Activated T-helper 1 cell treated with anti-CD3 and anti-CD28 coated beads, Interleukin-12 subunit alpha, Interleukin-12 subunit beta, Interleukin-2, Interleukin-4 antibody, amounts not matched to agents 30 ng/mL and 10 ng/mL and 1 ng/mL, durations not matched to agents 14 hours and 24 hours and 36 hours (primary cell): Measurements from ENCODE around the gene COG7. TPM values are rescaled to one million over a fixed set of nuclear protein-coding genes. Genes with fewer than 3 reads are reported as not detected.
"Not testable (repeated sequence)": the region's sequence is repeated elsewhere in the genome, so short reads cannot be mapped to it uniquely, and the experiment has no call there.

ENCODE experiments used
- DNase-seq: peaks from one replicate; pipeline ENCODE4 v3.0.0; 2021; ENCODE audit warnings: low spot score
- H3K27ac Mint-ChIP-seq: one replicate; pipeline ENCODE4 v1.8.0; 2021; ENCODE audit warnings: mild to moderate bottlenecking, mixed read lengths
- H3K27me3 Mint-ChIP-seq: one replicate; pipeline ENCODE4 v1.8.0; 2022; ENCODE audit warnings: mild to moderate bottlenecking, moderate library complexity, mixed read lengths; ENCODE audit not compliant: insufficient read depth
- H3K36me3 Mint-ChIP-seq: one replicate; pipeline ENCODE4 v1.8.0; 2021; ENCODE audit warnings: low read depth, mixed read lengths
- H3K4me1 Mint-ChIP-seq: one replicate; pipeline ENCODE4 v1.8.0; 2021; ENCODE audit warnings: low read depth, mixed read lengths
- H3K4me3 Mint-ChIP-seq: one replicate; pipeline ENCODE4 v1.8.0; 2021; ENCODE audit warnings: mild to moderate bottlenecking, moderate library complexity, mixed read lengths
- H3K9me3 Mint-ChIP-seq: one replicate; pipeline ENCODE4 v1.8.0; 2021; ENCODE audit warnings: mixed read lengths
- intact Hi-C: fragments of 100-400 bp; cut with micrococcal nuclease; formaldehyde crosslinking; loops from one replicate; pipeline ENCODE4 v1.15.1; 2024
- total RNA-seq: library from RNA; stranded (reverse); gene quantifications from 2 replicates; pipeline ENCODE4 v1.2.3, GENCODE V29; 2022

Gene COG7
- total RNA-seq, 1 donor from 2014 or later: 23.5 TPM

- intact Hi-C loops: no loop called here
- H3K4me3 Mint-ChIP-seq: no peak overlapping the region
- H3K9me3 Mint-ChIP-seq: no peaks in the 10 kb centered on the region
These were observed 79.4 kb downstream of the COG7 start for GRCh38 chr16:23373436-23374219.

GRCh38 chr16:23371368-23371767 is 81.6 kb downstream of the COG7 start:
- no peaks in the 10 kb centered on the region for H3K36me3 Mint-ChIP-seq
- no peaks in the 10 kb centered on the region for H3K9me3 Mint-ChIP-seq
- H3K27me3 Mint-ChIP-seq: peaks cover 2% of the 10 kb centered on the region
- H3K4me3 Mint-ChIP-seq: no peak overlapping the region
- H3K27ac Mint-ChIP-seq: no peak overlapping the region
- intact Hi-C loops: no loop called here
- DNase-seq: no peak
- no peaks in the 10 kb centered on the region for H3K4me1 Mint-ChIP-seq

More at GRCh38 chr16:23373436-23374219, 79.4 kb downstream of the COG7 start:
- Mint-ChIP-seq H3K4me1 (no peaks in the 10 kb centered on the region), H3K27me3 (peaks cover under 1% of the 10 kb centered on the region), H3K36me3 (no peaks in the 10 kb centered on the region), H3K27ac (no peak overlapping the region)
- DNase-seq: no peak

DNA sequence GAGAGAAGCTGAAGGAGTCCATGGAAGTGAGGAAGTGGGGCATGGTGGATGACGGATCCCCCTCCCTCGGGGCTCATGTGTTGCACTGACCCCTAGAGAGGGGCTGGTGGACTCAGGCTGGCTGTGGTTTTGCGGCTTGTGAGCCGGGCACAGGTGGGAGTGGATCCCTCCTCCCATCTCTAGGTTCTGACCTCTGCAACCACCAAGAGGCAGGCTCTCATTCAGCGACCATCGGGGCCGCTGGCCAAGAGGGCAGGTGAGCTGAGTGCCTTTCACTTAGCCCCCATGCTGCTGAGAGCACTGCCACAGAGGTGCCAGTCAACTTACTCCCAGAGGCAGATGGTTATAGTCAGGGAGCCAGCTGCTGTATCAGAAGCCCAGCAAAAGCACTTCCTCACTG is 83.6 kb downstream of the COG7 start:
- Mint-ChIP-seq H3K36me3 (no peaks in the 10 kb centered on the region), H3K4me1 (peaks cover 10% of the 10 kb centered on the region), H3K27ac (no peak overlapping the region), H3K4me3 (no peak overlapping the region), H3K27me3 (peaks cover 4% of the 10 kb centered on the region), H3K9me3 (no peaks in the 10 kb centered on the region)
- DNase-seq: no peak
- intact Hi-C loops: no loop called here

DNA sequence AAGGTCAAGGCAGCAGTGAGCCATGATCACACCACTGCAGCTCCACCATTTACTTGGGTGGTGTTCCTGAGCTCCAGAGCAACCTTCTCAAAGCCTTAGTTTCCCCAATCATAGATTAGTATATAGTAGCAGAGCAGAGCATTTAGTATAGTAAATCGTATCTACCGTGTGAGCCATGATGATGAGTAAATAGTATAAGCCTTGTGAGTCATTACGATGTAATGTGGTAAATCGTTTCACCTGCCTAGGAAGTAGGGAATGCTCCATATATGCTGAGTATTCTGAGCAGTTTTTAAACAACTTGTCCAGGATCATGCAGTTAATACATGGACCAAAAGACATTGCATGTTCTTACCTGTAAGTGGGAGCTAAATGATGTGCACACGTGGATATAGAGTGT is 84.5 kb downstream of the COG7 start:
- no peak overlapping the region for H3K27ac Mint-ChIP-seq
- no peaks in the 10 kb centered on the region for H3K36me3 Mint-ChIP-seq
- intact Hi-C loops: no loop called here
- no peak overlapping the region for H3K4me3 Mint-ChIP-seq
- DNase-seq: no peak
- H3K4me1 Mint-ChIP-seq: peaks cover 10% of the 10 kb centered on the region
- peaks cover 6% of the 10 kb centered on the region for H3K27me3 Mint-ChIP-seq
- no peaks in the 10 kb centered on the region for H3K9me3 Mint-ChIP-seq

GRCh38 chr16:23367988-23368387 is 85.0 kb downstream of the COG7 start:
- DNase-seq: no peak
- peaks cover 10% of the 10 kb centered on the region for H3K4me1 Mint-ChIP-seq
- no peaks in the 10 kb centered on the region for H3K9me3 Mint-ChIP-seq
- H3K27ac Mint-ChIP-seq: no peak overlapping the region
- H3K4me3 Mint-ChIP-seq: no peak overlapping the region
- peaks cover 6% of the 10 kb centered on the region for H3K27me3 Mint-ChIP-seq
- no peaks in the 10 kb centered on the region for H3K36me3 Mint-ChIP-seq
- intact Hi-C loops: no loop called here

DNA sequence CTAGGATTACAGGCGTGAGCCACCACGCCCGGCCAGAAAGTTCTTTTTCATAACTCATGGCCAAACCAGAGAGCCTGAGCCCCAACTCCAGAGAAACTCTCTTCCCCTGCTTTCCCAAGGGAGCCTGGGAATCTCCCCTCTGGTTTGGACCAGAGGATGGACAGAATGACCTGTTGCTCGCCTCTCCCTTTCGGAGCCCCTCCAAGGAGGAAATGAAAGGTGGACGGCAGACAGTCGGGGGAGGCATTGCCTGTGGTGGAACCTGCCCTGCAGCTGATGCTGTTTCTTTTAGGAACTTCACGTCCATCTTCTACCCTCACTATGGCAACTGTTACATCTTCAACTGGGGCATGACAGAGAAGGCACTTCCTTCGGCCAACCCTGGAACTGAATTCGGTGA is 85.4 kb downstream of the COG7 start:
- H3K9me3 Mint-ChIP-seq: no peaks in the 10 kb centered on the region
- no peak overlapping the region for H3K27ac Mint-ChIP-seq
- intact Hi-C loops: no loop called here
- peaks cover 6% of the 10 kb centered on the region for H3K27me3 Mint-ChIP-seq
- H3K4me1 Mint-ChIP-seq: peaks cover 10% of the 10 kb centered on the region
- no peak overlapping the region for H3K4me3 Mint-ChIP-seq
- no peaks in the 10 kb centered on the region for H3K36me3 Mint-ChIP-seq
- no peak for DNase-seq

- H3K36me3 Mint-ChIP-seq, H3K27ac Mint-ChIP-seq, intact Hi-C loops, DNase-seq, H3K4me3 Mint-ChIP-seq, H3K9me3 Mint-ChIP-seq, H3K27me3 Mint-ChIP-seq: not testable (repeated sequence)
- H3K4me1 Mint-ChIP-seq: peaks cover 10% of the 10 kb centered on the region
These were observed 86.6 kb downstream of the COG7 start for GRCh38 chr16:23366341-23366740.

DNA sequence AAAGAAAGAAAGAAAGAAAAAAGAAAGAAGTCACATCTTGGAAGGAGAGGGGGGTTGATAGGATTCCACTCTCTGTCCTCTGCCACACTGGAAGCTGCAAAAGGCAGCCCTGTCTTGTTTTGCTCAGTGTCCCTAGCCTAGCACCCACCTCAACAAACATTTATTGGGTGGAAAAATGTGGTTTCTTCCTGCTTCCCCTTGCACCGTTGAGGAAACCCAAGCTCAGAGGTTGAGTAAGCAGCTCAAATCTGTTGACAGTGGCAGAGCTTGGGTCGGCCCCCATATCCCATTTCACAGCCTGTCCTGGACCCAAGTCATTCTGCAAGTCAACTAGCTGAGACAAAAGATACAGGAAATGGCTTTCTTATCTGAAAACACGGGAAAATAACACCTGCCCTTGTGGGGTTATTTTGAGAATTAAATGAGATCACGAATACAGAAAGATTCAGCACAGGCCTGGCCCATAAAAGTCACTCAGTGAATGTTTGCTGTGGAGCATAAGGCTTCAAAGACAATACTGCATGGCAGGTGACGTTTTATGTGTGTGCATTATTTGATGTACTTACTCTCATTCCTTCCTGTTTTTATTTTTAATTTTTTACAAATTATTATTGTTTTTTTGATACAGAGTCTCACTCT is 87.3 kb downstream of the COG7 start:
- Mint-ChIP-seq H3K27me3 (peaks cover 6% of the 10 kb centered on the region), H3K27ac (peak overlapping the region; percentile 25), H3K4me3 (no peak overlapping the region), H3K4me1 (peaks cover 10% of the 10 kb centered on the region), H3K36me3 (no peaks in the 10 kb centered on the region), H3K9me3 (no peaks in the 10 kb centered on the region)
- intact Hi-C loops: no loop called here
- no peak for DNase-seq

DNA sequence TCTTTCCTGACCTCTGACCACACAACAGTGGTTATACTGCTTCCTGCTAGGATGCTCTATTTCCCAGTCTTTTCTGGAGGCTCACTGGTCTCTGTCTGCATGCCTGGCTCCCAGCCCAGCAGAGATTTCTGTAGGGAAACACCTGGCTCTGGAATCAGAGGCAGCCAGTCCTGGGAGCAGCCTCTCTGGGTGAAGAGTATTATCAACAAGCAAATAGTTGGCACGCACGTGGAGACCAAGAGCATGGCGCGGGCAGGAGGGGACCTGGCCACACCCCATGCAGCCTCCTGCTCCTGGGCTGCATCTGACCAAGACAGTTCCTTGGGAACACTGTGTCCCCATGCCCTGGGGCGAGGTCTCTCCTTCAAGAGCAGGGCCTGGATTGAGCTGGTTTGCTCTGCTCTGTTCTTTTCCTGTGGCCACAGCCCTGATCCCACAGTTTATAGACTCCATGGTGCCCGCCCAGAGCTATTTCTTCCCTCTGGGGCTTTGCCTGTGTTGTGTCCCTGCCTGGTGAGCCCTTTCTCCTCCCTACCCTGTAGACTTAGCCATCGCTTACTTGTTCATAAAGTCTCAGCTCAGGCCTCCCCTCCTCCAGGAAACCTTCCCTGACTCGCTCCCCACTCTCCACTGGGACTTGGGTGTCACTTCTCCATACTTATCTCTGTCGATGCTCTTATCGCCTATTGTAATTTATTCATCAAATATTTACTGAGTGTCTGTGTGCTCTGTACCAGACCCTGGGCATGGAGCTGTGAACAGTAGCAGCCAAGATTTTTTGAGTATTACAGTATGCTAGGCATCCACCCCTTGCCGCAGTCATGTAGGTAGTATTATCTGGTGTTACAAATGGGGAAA is 90.3 kb downstream of the COG7 start:
- Mint-ChIP-seq H3K36me3 (no peaks in the 10 kb centered on the region), H3K27me3 (peaks cover 4% of the 10 kb centered on the region), H3K9me3 (no peaks in the 10 kb centered on the region), H3K4me3 (no peak overlapping the region), H3K4me1 (peaks cover 10% of the 10 kb centered on the region), H3K27ac (no peak overlapping the region)
- no peak for DNase-seq
- intact Hi-C loops: no loop called here

GRCh38 chr16:23359092-23359760 is 93.8 kb downstream of the COG7 start:
- intact Hi-C loops: no loop called here
- H3K27me3 Mint-ChIP-seq: no peaks in the 10 kb centered on the region
- H3K4me3 Mint-ChIP-seq: no peak overlapping the region
- DNase-seq: no peak
- no peaks in the 10 kb centered on the region for H3K36me3 Mint-ChIP-seq
- no peaks in the 10 kb centered on the region for H3K9me3 Mint-ChIP-seq
- no peak overlapping the region for H3K27ac Mint-ChIP-seq
- no peaks in the 10 kb centered on the region for H3K4me1 Mint-ChIP-seq

- intact Hi-C loops: no loop called here
- Mint-ChIP-seq H3K27ac (no peak overlapping the region), H3K4me3 (no peak overlapping the region), H3K9me3 (no peaks in the 10 kb centered on the region), H3K27me3 (no peaks in the 10 kb centered on the region), H3K4me1 (no peaks in the 10 kb centered on the region), H3K36me3 (no peaks in the 10 kb centered on the region)
- DNase-seq: no peak
These were observed 95.2 kb downstream of the COG7 start for GRCh38 chr16:23357761-23358290.

DNA sequence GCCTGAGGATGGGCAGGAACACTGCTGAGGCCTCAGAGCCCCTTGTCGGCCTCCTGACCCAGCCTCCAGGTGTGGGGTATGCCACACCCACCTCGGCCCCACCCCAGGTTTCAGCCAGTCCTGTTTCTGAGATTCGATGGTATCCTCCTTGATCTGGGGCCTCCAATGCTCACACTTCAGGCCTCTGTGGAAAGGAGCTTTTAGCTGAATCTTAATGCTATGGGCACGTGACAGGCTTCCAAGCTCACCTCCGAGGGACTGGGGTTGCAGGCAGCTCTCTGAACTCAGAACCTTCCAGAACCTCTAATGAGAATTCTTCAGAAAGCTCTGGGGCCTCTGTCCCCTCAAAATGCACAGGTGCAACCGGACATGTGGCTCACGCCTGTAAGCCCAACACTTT is 96.0 kb downstream of the COG7 start:
- Mint-ChIP-seq H3K36me3 (no peaks in the 10 kb centered on the region), H3K27me3 (no peaks in the 10 kb centered on the region), H3K9me3 (no peaks in the 10 kb centered on the region), H3K4me3 (no peak overlapping the region), H3K27ac (no peak overlapping the region), H3K4me1 (no peaks in the 10 kb centered on the region)
- intact Hi-C loops: no loop called here
- no peak for DNase-seq
